Stimulated activated CD8-positive, alpha-beta memory T cell treated with anti-CD3 and anti-CD28 coated beads, Interleukin-2, amount 100 ng/mL, for 48 hours (primary cell): Measurements from ENCODE around the gene TMPRSS13.

Experiments
- DNase-seq, 2 donors: peaks; one replicate each; pipeline ENCODE4 v3.0.0-alpha.2; 2020; ENCODE audit warnings: low read depth in 2 of 2

The TMPRSS13 gene

DNA sequence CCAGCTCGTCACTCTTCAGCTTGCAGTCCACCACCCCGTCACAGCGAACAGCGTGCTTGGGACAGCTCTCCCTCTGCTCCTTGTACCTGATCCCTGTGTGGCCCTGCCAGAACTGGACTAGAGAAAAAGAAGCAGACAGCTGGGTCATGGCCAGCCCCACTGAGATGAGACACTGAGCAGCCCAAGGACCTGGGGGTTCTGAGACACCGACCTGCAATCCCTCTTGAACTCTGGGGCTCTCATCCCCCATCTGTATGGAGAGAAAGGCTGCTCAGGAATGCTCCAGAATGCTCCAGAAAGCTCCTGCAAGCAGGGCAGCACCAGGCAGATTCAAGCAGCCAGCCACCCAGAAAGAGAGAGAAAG lies 14.8 kb downstream of the TMPRSS13 start:
- no peak for DNase-seq

DNA sequence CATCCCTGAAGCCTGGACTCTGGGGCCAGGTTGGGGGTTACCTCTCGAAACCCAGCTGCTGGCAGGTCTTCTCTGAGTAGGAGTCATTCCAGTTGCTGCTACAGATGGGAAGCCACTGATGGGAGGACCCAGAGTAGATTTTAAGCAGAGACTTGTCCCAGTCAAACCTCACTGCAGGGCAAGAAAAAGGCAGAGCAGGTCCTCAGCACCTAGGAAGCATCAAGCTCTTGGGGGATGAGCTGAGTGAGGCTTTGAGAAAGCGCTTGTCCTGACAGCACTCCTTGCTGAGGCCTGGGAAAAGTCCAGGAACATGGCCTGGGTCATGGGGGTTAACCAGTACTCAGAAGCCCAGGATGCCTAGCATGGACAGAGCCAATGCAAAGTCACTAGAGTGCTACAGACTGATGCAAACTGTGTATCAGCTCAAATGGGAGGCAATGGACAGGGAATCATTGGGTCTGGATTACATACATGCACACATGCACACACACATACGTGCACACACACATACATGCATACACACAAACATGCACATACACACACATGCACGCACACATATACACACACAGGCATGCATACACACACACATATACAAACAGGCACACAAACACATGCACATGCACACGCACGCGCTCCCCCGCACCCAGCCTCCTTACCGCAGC lies 15.3 kb downstream of the TMPRSS13 start:
- DNase-seq, result no peak

DNA sequence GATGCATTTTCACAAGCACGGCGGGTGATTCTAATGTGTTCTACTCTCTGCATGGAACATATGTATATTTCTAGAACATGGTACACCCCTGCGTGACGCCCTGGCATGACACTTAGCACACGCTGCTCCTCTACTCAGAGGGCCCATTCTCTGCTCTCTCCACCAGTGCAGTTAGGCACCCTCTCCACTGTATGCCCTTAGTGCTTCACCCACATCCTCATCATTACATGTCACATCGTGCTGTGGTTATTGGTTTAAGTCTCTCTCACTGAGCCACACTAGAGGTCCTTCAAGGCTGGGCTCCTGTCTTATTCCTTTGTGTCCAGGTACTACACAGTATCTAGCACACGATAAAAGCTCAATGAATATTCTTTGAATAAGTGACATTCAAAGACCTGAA lies 16.7 kb downstream of the TMPRSS13 start:
- DNase-seq, result no peak

DNA sequence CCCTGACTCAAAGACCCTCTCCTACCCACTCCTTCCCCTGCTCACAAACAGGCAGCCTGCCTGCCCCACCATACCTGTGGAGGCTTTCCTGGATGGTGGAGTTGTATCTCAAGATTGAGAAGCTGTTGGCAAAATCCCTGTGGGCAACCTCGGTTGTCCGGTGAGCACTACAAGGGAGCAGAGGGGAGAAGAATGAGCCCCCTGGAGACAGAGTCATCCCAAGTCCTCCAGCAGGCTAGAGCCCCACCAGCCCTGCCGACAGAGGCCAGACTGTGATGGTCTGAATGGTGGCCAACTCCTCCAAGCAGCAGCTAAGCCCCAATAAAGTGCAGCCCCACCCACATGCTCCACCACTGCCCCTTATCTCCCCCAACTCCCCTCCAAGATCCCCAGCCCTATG lies 17.5 kb downstream of the TMPRSS13 start:
- no peak for DNase-seq

DNA sequence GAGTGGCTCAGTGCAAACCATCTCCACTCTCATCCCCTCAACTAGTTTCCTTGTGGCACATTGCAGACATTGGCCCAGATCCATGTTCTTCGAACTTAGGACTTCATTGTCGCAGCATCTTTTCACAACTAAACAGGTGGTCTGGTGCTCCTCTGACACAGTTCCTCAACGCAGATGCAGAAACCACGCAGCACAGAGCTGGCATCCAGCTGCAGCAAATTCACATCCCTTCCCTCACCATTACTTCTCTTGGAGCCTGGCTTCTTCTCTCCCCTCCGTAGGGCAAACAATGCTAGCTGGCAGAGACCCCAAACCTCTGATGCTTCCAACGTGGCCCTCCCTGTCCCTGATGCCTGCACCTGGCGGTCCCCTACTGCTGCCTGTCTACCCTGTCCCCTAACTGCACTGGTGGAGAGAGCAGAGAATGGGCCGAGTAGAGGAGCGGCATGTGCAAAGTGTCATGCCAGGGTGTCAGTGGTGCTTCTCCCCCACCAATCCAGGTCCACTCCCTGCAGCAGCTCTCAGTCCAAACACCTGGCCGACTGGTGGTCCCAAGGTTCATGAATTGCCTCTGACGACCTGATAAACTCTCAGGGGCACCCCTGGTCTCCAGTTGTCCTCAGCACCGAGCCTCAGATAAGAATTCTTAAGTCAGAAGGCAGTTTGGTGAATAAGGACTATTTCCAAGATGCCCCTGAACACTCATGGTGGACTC lies 18.1 kb downstream of the TMPRSS13 start:
- DNase-seq, result no peak

DNA sequence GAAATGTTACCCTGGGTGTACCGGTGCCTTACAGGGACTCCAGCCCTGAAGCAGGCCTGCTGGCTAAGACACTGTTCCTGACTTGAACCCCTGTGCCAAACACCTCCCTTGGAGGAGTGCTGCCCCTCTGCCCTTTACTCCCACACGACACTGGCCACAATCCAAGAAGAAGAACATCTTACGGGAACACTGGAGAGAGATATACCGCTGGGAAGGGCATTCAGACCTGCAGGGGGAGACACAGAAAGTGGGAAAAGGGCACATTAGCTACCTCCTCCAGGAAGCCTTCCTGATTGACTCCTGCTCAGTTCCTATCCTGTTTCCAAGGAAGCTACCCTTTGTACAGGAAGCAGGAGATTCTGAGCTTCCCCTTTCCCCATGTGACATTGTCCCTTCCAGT lies 18.7 kb downstream of the TMPRSS13 start:
- no peak for DNase-seq

DNA sequence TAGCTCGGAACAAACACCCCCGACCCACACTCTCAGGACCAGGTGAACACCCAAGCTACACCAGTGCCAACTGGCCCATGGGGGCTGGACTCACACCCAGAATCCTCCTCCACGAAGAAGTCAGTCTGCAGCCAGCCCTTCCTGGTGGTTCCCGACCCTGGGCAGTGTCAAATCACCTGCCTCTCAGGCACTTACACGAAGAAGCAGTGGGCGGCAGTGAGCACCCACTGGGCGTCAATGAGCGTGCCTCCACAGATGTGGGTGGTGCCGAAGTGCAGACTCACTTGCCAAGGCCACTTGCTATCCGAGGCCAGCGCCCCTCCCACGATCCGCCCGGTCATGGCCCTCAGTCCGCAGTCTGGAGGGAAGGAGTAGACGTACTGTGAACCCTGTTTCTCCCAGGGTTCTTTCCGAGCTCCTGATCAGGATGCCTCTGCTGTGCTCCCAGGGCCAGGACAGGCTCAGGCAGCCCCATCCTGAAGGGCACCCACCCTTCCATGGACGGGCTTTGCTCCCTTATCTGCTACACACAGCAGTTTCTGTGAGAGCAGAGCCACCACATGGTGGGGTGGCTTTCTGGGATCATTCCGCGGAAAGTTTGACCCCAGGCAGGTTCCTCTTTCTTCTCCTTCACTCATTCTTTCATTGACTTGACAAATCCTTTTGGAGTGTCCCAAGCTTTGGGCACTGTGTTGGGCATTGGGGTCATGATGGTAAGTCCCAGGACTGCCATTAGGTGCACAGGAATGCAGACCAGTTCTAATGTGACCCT lies 19.4 kb downstream of the TMPRSS13 start:
- no peak for DNase-seq

DNA sequence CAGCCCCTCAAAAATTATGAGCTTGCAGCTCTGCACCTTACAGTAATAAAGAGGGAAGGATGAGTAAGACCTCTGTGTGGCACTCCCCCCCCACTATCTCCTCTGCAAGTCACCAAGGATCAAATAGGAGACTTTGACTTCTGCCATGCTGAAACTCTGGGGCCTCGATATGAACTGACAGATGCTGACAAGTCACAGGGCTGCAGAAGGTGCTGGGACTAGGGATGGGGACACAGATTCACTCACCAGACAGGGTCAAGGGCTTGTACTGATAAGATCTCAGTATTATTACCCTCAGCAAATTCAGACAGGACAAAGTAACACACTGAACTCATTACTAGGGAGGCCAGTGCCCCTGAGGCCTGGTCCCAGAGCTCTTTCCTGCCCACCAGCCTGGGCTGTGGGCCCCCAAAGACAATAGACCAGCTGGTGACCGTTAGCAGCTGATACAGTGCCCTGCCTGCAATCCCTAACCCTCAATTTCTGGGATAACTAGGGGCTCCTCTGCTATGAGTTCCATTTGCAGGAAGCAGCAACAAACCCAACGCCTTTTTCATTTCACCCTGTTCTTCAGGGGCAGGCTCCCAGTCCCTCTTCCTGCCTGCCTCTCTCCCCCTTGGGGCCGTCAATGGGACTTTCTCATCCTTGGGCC lies 20.1 kb downstream of the TMPRSS13 start:
- DNase-seq, result no peak

DNA sequence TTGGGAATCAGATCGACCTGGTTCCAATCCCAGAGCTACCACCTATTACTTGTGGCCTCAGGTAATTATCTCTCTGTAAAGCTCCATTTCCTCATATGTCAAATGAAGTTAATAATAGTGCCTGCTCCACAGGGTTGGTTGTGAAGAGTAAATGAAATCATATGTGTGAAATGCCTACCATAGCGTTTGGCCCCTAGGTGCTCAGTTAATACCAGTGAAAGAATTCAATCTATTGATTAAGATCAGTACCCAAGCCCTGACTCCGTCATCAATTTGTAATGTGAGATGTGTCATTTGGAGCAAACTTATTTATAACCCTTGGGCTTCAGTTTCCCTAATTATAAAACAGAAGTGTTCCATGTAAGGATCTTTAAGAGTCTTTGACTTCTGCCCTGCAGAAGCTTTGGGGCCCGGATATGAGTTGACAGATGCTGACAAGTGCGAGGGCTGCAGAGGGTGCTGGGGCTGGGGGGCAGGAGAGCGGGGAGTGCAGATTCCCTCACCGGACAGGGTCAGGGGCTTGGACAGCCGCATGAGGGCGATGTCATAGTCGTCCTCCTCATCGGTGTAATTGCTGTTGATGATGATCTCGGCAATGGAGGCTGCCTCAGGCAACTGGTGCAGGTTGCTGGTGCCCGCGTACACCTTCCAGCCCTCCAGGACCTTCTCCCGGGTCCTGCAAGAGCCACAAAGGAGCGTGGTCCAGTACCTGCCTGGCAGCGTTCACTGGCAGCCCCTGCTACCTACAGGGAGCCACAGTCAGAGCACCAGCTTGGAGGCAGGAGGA lies 20.9 kb downstream of the TMPRSS13 start:
- DNase-seq, result no peak

DNA sequence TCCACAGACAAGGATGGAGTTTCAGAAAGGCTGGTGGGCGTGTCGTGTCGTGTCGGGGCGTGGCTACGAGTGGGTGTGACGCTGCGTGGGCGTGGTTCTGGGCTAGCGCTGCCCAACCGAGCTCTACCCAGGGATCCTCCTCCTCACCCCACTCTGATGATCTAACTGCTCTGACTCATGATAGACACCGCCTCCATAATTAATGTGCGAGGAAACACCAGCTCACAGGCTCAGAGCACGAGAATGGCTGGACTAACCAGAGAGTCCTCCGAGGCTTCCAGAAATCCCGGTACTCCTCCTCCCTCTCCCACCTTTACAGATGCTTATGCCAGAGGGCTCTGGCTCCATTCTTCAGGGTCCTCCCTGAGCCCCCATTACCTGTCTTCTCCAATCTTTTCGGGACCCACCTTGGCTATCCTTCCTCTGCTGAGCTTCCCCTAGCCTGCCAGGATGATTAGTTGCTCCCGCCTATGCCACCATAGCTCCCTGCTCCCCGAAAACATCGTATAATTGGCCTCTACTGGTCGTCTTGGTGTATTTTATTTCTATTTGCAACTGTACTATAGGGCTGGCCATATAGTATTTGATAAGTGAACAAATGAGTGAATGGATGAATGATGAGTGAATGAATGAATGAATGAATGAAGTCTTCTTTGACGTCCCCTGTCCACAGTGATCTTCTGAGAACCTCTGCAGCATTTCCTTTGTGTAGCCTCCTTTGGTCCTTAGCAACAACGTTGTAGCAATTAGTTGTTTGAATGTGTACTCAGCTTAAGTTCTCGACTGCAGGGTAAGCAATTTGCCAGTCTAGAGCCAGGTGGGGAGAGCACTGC lies 21.7 kb downstream of the TMPRSS13 start:
- DNase-seq, result peak; percentile 63 to 74

DNA sequence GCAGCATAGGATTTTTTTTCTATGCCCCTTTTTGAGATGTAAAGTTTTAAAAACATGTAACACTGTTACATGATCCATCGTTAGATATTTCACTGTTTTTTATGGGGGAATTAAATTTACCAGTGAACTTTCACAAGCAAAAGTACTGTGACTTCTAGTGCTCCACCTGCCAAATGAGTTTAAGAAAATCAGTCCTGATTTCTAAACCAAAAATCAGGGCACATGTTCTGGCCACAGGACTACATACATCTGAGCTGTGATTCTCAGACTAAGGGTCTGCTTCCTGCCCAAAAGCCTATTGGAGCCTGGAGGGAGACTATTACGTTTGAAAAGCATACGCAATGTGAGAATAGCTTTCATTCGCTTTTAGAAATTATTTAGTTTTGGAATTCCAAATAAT lies 22.5 kb downstream of the TMPRSS13 start:
- no peak for DNase-seq

DNA sequence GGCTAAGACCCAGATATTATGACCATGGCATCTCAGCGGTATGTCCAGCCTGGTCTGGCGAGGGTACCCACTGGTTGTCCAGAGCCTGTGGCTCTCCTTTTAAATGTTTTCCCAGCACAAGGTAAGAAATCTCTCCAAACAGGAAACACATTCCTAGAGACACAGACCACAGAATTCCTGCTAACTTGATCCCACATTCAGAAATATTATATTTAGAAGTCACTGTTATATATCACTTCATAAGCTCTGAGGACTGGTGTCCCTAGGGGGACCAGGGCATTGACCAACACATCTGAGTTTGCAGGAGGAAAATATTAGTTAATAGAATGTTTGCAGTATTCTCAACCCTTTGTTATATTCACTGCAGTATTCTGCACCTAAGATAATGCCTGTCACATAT lies 23.1 kb downstream of the TMPRSS13 start:
- no peak for DNase-seq

DNA sequence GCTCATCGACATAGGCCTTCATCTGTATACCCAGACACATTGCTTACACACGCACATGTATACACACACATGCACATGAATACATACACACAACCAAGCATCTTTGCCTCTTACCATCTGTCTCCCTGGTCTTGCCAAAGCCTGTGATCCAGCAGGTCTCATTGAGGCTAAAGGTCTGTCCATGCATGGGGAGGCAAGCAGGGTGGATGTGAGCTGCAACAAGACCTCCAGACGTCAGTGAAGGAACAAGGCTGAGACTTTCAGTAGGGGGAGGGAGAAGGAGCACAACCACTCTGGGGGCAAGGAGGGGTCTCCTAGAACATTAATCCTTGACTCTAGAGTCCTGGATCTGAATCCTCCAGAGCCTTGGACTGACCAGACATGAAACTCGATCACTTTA lies 23.7 kb downstream of the TMPRSS13 start:
- no peak for DNase-seq

DNA sequence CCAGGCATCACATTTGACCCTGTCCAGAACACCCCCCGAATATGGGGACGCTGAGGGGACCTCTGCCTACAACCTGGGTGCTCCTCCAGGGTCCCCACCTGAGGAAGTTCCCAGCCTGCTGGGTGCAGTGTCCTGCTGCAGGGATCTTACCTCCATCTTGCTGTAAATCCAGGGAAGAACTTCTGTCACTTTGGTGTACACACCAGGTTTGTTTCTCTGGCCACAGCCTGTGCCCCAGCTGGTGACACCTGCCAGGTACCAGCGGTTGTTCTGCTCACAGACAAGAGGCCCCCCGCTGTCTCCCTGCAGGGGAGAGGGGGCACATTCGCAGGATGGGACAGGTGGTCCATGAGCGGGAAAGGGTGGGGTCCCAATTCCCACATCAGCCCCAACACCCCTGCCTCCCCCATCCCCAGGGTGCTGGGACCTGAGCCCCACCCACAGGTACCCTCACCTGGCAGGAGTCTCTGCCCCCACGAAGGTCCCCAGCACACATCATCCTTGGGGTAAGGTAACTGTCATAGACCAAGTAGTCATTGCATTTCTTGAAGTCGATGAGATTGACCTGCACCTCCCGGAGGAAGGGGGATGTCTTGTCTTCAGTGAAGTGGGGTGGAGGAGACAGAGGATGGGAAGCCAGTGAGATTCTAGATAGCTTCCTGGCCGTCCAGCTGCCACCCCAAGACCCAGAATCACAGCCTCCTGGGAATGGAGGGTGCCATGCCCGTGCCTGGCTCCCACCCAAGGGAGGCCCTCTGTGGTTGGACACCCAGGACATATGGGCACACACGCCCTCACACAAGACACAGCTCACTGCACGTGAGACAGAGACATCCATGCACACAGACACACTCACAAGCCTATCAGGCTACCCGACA lies 25.5 kb downstream of the TMPRSS13 start:
- DNase-seq, result no peak

DNA sequence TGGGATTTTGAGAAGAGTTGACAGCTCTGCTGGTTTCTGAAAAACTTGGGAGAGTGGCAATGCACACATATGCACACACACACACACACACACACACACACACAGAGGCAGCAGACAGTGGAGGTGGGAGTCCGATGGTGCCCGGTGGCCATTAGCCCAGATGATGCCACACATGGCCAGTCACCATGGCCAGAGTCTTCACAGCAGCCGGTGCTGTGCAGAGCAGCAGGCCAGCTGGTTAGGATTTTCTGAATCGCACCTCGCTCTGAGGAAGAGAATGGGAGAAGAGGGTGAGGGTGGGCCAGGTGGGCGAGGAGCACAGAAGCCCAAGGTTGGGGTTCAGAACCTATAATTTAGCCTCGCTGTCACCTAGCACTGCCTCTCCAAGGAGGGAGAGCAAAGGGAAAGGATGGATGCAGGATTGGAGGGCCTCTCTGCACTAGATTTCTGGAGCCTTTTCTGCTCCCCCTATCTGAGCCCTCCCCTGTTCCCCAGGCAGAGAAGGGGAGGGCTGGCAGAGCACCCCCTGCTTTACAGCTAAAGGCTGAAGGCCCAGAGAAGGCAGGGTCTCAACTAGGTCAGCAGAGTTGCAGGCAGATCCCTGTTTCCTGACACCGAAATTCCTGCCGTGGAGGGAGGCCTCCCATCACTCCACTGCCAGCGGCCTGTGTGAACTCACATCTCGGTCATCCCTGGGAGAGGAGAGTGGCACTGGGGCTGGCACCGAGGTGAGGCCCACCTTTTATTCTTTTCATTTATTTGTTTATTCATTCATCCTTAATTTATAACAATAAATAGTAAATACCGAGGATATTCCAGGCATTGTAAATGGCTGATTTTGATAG lies 27.0 kb downstream of the TMPRSS13 start:
- DNase-seq, result no peak

DNA sequence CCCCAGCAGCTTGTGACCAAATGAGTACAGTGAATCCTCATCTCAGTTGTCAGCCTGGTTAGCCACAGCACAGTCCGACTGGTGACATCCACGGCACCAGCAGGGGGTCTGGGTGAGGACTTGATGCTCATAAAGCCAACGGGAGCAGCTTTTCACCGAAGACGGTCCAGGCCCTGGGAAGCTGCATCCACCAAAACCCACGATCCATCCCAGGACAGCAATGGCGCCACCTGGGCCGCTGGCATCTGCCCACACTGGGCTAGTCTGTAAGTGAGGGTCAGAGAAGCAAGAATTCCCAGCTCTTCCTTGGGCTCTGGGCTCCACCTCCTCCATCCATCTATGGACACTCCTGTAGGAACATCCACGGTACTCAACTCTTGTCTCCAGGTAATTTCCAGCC lies 27.6 kb downstream of the TMPRSS13 start:
- DNase-seq, result no peak

DNA sequence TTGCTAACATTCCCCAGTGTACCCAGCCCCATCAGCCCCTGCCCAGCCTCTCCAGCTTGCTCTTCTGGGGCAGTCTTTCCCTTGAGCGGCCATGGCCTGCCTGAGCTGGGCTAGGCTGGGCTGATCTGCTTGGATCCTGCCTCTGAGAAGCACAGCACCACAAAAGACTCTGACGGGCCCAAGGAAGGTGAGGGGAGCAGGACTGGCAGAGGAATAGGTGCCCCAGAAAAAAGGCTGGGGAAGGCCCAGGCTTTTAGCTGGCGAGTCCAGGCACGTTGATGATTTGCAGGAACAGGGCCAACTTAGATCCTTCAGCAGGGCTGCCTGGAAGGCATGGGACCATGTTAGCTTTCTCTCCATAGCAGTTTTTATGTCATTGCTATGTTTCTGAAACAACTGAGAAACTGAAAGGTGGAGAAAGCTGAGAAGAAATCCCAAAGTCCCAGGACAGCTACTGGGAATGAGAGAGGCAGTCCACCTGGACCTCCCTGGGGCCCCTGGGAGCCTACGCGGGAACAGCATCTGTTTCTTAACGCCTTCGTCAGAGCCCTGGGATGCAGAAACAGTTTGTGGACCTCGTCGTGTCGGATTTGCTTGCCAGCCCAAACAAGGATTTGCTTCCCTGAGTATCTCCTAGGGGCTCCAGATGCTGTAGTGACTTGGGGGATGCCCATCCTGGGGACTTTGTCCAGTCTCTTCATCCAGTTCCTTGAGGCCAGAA lies 28.3 kb downstream of the TMPRSS13 start:
- no peak for DNase-seq

DNA sequence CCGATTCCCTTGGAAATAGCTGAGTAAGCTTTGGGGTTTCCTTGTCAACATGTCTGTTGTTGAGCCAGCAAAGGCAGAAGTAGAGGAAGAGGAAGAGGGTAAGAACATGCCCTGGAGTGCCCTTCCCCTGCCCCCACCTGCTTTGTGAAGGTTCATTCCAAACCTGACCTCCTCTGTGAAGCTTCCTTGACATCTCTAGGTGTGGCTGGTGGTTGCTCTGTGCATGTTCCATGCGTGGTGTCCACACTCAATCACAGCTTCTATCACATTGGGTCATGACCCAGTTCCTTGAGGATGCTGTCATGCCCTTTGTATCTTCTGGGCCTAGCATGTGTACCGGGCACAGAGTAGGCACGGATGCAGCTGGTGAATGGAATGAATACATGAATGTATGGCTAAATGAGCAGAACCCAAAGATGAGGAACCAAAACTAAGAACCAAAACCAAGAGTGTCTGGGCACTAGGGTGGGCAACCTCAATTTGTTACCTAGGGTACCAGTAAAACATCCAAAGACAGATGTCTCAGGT lies 29.0 kb downstream of the TMPRSS13 start:
- no peak for DNase-seq
